Astrocyte (in vitro differentiated cells and primary cell): Measurements from ENCODE around the gene POLN. TPM values are rescaled to one million over a fixed set of nuclear protein-coding genes. Genes with fewer than 3 reads are reported as not detected.

ENCODE experiments used
- DNase-seq: peaks from one replicate; pipeline ENCODE4 v3.0.0-alpha.2; 2010; ENCODE audit warnings: low read depth
- FAIRE-seq: peaks from 2 replicates; lab custom pipeline; 2011; peaks lifted over from hg19 to GRCh38; lab: Jason Lieb, UNC
- H2AFZ ChIP-seq: 2 replicates; pipeline ENCODE4 v1.6.0; 2012; ENCODE audit warnings: low read depth, low read length, inconsistent platforms
- H3K27ac ChIP-seq: 2 replicates; pipeline ENCODE4 v1.5.1; 2011; ENCODE audit warnings: low read depth, low read length, inconsistent platforms
- H3K27me3 ChIP-seq: 2 replicates; pipeline ENCODE4 v1.6.0; 2011; ENCODE audit warnings: low read length, inconsistent platforms; ENCODE audit not compliant: insufficient read depth
- H3K36me3 ChIP-seq: 2 replicates; pipeline ENCODE4 v1.5.1; 2011; ENCODE audit warnings: low read length, inconsistent platforms; ENCODE audit not compliant: insufficient read depth
- H3K4me1 ChIP-seq: 2 replicates; pipeline ENCODE4 v1.5.1; 2011; ENCODE audit warnings: low read length, inconsistent platforms; ENCODE audit not compliant: insufficient read depth
- H3K4me2 ChIP-seq: 2 replicates; pipeline ENCODE4 v1.6.0; 2012; ENCODE audit warnings: low read length, inconsistent platforms
- H3K4me3 ChIP-seq: 2 replicates; pipeline ENCODE4 v1.5.1; 2011; ENCODE audit warnings: low read depth, mild to moderate bottlenecking, low read length, inconsistent platforms; ENCODE audit not compliant: insufficient read depth
- H3K79me2 ChIP-seq: 2 replicates; pipeline ENCODE4 v1.6.0; 2012; ENCODE audit warnings: mild to moderate bottlenecking, low read length, inconsistent platforms; ENCODE audit not compliant: insufficient read depth
- H3K9ac ChIP-seq: 2 replicates; pipeline ENCODE4 v1.6.0; 2012; ENCODE audit warnings: mild to moderate bottlenecking, low read length, inconsistent platforms
- H3K9me3 ChIP-seq: 2 replicates; pipeline ENCODE4 v1.5.1; 2012; ENCODE audit warnings: low read depth, mild to moderate bottlenecking, low read length, inconsistent platforms; ENCODE audit not compliant: insufficient read depth
- H4K20me1 ChIP-seq: 2 replicates; pipeline ENCODE4 v1.6.0; 2012; ENCODE audit warnings: low read length, inconsistent platforms; ENCODE audit not compliant: insufficient read depth
- H3K27ac Mint-ChIP-seq: one replicate; pipeline ENCODE4 v1.8.0; 2021; ENCODE audit warnings: mild to moderate bottlenecking, mixed read lengths; ENCODE audit not compliant: unreplicated experiment
- H3K27me3 Mint-ChIP-seq: one replicate; pipeline ENCODE4 v1.8.0; 2021; ENCODE audit warnings: low read depth, mixed read lengths; ENCODE audit not compliant: unreplicated experiment
- H3K36me3 Mint-ChIP-seq: one replicate; pipeline ENCODE4 v1.8.0; 2021; ENCODE audit warnings: low read depth, mixed read lengths; ENCODE audit not compliant: unreplicated experiment
- H3K4me1 Mint-ChIP-seq: one replicate; pipeline ENCODE4 v1.8.0; 2021; ENCODE audit warnings: low read depth, mixed read lengths; ENCODE audit not compliant: unreplicated experiment
- H3K4me3 Mint-ChIP-seq: one replicate; pipeline ENCODE4 v1.8.0; 2021; ENCODE audit warnings: mild to moderate bottlenecking, moderate library complexity, mixed read lengths; ENCODE audit not compliant: unreplicated experiment
- H3K9me3 Mint-ChIP-seq: one replicate; pipeline ENCODE4 v1.8.0; 2021; ENCODE audit warnings: mild to moderate bottlenecking, mixed read lengths; ENCODE audit not compliant: unreplicated experiment
- EZH2 ChIP-seq: IDR thresholded peaks from 2 replicates; pipeline ENCODE4 v1.6.1; 2012; ENCODE audit warnings: mild to moderate bottlenecking, low read length, inconsistent platforms; ENCODE audit not compliant: insufficient read depth
- total RNA-seq: library from RNA; stranded (reverse); gene quantifications from 2 replicates; pipeline ENCODE4 v1.2.1, GENCODE V29; 2021
- TF ChIP-seq, protein P1 (sequence below): IDR thresholded peaks from 2 replicates; pipeline ENCODE4 v1.5.1; 2011; ENCODE audit warnings: low read depth, mild to moderate bottlenecking, inconsistent platforms, low read length, moderate library complexity; ENCODE audit not compliant: insufficient read depth

The POLN gene
- total RNA-seq, 1 donor from 2014 or later, result 3.1 TPM

DNA sequence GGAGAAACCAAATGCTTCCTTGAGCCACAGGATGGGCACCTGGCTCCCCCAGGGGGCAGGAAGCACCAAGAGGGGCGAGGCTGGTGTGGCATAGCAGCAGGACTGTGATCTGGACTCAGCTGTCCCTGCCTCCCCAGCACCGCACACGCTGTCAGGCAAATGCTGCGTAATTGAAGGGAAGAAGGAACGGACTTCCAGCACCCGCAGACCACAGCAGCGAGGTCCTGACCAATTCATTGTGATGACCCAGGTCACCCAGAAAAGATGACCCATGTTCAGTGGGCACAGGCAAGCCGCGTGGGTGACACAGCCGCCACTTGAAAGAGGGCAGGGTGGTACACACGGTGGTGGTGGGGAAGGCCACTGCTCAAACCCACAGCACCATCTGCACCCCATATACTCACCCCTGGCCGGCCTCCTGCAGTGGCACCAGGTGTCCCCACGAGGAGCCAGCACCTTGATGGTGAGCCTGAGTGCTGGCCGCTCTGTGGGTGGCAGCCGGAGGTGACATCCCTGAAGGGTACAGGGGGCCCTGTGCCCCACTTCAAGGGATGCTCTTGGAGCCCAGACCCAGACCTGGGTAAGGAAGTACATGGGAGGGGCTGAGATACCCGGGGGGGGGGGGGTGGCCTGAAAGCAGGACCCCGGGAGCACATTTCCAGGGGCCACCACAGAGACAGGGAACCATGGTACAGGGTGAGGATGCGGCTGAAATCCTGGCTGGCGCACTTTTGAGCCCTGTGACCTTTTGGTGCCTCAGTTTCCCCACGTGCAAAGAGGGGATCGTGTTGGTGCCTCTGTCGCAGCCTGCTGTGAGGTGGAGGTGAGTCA, 171.3 kb downstream of the POLN start:
- Mint-ChIP-seq H3K27me3 (peaks cover 12% of the 10 kb centered on the region), H3K9me3 (no peaks in the 10 kb centered on the region), H3K36me3 (no peaks in the 10 kb centered on the region), H3K27ac (no peak overlapping the region), H3K4me1 (no peaks in the 10 kb centered on the region), H3K4me3 (no peak overlapping the region)
- Histone ChIP-seq H3K4me1 (no peaks in the 10 kb centered on the region), H3K4me3 (no peak overlapping the region), H3K9me3 (peaks cover 4% of the 10 kb centered on the region), H3K27me3 (peaks cover 2% of the 10 kb centered on the region), H3K9ac (no peak overlapping the region), H3K79me2 (no peaks in the 10 kb centered on the region), H2AFZ (no peak overlapping the region), H3K4me2 (no peak overlapping the region), H3K27ac (no peak overlapping the region), H4K20me1 (no peaks in the 10 kb centered on the region), H3K36me3 (no peaks in the 10 kb centered on the region)
- TF ChIP-seq, protein P1, sequence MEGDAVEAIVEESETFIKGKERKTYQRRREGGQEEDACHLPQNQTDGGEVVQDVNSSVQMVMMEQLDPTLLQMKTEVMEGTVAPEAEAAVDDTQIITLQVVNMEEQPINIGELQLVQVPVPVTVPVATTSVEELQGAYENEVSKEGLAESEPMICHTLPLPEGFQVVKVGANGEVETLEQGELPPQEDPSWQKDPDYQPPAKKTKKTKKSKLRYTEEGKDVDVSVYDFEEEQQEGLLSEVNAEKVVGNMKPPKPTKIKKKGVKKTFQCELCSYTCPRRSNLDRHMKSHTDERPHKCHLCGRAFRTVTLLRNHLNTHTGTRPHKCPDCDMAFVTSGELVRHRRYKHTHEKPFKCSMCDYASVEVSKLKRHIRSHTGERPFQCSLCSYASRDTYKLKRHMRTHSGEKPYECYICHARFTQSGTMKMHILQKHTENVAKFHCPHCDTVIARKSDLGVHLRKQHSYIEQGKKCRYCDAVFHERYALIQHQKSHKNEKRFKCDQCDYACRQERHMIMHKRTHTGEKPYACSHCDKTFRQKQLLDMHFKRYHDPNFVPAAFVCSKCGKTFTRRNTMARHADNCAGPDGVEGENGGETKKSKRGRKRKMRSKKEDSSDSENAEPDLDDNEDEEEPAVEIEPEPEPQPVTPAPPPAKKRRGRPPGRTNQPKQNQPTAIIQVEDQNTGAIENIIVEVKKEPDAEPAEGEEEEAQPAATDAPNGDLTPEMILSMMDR, result no peak
- TF ChIP-seq EZH2, result no peak
- DNase-seq (no peak), FAIRE-seq (no peak)

DNA sequence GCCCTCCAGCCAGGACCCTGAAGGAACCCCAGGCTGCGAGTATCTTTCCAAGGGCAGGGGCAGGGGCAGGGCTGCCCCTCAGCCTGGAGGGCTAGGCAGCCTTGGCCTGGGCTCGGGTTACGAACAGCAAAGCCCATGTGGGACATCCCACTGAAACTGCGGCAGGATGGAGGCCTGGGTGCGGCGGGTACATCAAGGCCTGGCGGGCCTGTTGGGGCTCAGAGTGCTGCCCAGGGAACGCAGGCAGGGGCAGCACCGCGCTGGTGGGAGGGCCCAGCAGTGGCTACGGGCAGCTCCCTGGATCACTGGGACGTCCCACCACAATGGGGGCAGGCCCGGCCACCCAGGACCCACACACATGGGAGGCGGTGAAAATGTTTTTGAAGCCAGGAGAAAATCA, 171.9 kb downstream of the POLN start:
- Mint-ChIP-seq H3K4me3 (no peak overlapping the region), H3K27ac (no peak overlapping the region), H3K27me3 (peaks cover 10% of the 10 kb centered on the region), H3K36me3 (no peaks in the 10 kb centered on the region), H3K9me3 (no peaks in the 10 kb centered on the region), H3K4me1 (no peaks in the 10 kb centered on the region)
- H3K79me2 ChIP-seq, result no peaks in the 10 kb centered on the region
- DNase-seq, result no peak
- no peak overlapping the region for H3K27ac ChIP-seq
- H3K4me3 ChIP-seq, result no peak overlapping the region
- H4K20me1 ChIP-seq, result no peaks in the 10 kb centered on the region
- H3K27me3 ChIP-seq, result peaks cover 2% of the 10 kb centered on the region
- peaks cover 4% of the 10 kb centered on the region for H3K9me3 ChIP-seq
- TF ChIP-seq, protein P1, result no peak
- no peak for TF ChIP-seq EZH2
- no peak overlapping the region for H3K4me2 ChIP-seq
- H3K9ac ChIP-seq, result no peak overlapping the region
- no peaks in the 10 kb centered on the region for H3K36me3 ChIP-seq
- no peak for FAIRE-seq
- no peak overlapping the region for H2AFZ ChIP-seq
- H3K4me1 ChIP-seq, result no peaks in the 10 kb centered on the region
